ENCODE measurements around the gene DRAXIN. TPM values are rescaled to one million over a fixed set of nuclear protein-coding genes. Genes with fewer than 3 reads are reported as not detected.

Gene DRAXIN
- total RNA-seq, 2 donors from 2014 or later: 0.12 to 0.30 TPM

DNA sequence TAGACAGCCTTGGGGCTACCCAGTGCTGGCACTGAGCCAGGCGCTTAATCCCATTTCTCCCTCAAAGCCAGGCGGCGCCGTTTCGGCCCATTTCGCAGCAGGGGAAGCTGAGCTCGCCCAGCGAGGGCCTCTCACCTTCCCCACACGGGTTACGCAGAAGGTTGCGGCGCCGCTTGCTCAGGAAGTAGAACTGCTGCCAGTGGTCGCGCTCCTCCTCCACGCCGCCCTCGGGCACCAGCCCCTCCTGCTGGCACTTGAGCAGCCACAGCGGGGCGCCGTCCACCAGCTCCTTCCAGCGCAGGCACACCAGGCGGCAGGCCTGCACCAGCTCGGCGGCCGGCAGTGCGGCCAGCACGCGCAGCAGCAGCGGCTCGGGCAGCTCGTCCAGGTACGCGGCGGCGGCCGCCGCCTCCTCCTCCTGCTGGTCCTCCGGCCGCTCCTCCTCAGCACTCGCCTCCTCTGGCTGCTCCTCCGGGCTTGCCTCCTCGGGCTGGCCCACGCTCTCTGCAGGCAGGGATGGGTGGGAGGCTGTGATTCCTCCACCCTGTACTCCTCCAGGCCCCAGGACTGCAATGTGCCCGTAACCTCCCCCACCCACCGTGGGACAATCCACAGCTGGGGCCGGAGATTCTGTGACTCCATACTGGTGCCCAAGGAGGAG is 41.0 kb upstream of the DRAXIN start:
- H3K27ac Mint-ChIP-seq: peak overlapping the region; percentile 56
- H3K9me3 Mint-ChIP-seq: no peaks in the 10 kb centered on the region
- ATAC-seq (replicated peaks in 1 of 2) (peak; percentile 81 to 82), DNase-seq (peak; percentile 88 to 92)
- H3K4me1 Mint-ChIP-seq (ENCODE audit: low read depth): peaks cover 19% of the 10 kb centered on the region
- peaks cover 6% of the 10 kb centered on the region for H3K27me3 Mint-ChIP-seq (ENCODE audit: low read depth)
- no peaks in the 10 kb centered on the region for H3K36me3 Mint-ChIP-seq (ENCODE audit: insufficient read depth in 2 of 2)
- peak overlapping the region; percentile 79 to 84 for H3K4me3 Mint-ChIP-seq

DNA sequence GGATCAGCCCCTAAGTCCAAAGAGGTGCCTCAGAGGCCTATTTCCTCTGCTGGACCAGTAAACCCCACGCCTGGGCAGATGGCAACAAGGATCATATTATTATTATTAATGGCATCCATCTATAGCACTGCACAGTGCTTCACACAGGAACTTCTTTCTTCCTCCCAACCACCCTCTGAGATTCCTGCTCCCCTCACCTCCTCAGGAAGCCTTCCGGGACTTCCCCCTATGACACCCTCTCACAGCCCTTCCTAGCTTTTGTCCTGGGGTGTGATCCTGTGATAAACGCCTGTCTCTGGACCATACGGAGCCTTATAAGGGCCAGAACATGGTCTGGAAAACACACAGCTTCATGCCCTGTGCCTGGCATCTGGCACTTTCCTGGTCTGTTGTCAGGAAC is 40.5 kb upstream of the DRAXIN start:
- H3K36me3 Mint-ChIP-seq (ENCODE audit: insufficient read depth in 2 of 2): no peaks in the 10 kb centered on the region
- ATAC-seq (replicated peaks in 1 of 2): no peak
- H3K9me3 Mint-ChIP-seq: no peaks in the 10 kb centered on the region
- H3K4me3 Mint-ChIP-seq: peak overlapping the region; percentile 79 to 84
- no peak for DNase-seq
- H3K4me1 Mint-ChIP-seq (ENCODE audit: low read depth): peaks cover 24% of the 10 kb centered on the region
- peaks cover 6% of the 10 kb centered on the region for H3K27me3 Mint-ChIP-seq (ENCODE audit: low read depth)
- H3K27ac Mint-ChIP-seq: peak overlapping the region; percentile 56

DNA sequence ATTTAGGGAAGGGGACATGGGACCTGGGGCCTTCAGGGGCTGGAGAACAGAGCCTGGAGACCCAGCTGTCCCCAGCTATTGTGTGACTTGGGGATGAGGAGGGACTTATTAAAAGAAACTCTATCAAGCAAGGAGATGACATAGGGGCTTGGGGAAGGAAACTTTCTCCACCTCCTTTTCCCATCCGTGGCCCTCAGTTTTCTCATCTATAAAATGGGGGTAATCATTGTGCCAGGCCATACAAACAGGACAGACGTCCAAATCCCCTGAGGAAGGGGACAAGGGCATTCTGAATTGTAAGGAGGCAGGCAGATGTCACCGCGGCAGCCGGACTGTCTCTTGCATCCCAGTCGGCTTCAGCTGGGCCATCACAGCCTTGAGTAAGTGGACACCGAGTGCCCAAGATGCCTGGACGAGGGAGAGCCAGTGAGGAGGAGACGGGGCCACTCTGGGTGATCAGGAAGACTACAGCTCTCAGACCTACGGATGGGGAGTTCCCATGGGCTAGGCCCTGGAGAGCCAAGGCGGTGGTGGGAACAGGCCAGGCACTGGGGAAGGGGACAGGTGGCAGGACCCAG is 39.2 kb upstream of the DRAXIN start:
- H3K36me3 Mint-ChIP-seq (ENCODE audit: insufficient read depth in 2 of 2): no peaks in the 10 kb centered on the region
- peak overlapping the region in 1 of 2 donors; percentile 17 for H3K4me3 Mint-ChIP-seq
- H3K4me1 Mint-ChIP-seq (ENCODE audit: low read depth): peaks cover 25% of the 10 kb centered on the region
- no peak overlapping the region for H3K27ac Mint-ChIP-seq
- DNase-seq (no peak), ATAC-seq (replicated peaks in 1 of 2) (no peak)
- H3K9me3 Mint-ChIP-seq: no peaks in the 10 kb centered on the region
- H3K27me3 Mint-ChIP-seq (ENCODE audit: low read depth): peaks cover 6% of the 10 kb centered on the region

DNA sequence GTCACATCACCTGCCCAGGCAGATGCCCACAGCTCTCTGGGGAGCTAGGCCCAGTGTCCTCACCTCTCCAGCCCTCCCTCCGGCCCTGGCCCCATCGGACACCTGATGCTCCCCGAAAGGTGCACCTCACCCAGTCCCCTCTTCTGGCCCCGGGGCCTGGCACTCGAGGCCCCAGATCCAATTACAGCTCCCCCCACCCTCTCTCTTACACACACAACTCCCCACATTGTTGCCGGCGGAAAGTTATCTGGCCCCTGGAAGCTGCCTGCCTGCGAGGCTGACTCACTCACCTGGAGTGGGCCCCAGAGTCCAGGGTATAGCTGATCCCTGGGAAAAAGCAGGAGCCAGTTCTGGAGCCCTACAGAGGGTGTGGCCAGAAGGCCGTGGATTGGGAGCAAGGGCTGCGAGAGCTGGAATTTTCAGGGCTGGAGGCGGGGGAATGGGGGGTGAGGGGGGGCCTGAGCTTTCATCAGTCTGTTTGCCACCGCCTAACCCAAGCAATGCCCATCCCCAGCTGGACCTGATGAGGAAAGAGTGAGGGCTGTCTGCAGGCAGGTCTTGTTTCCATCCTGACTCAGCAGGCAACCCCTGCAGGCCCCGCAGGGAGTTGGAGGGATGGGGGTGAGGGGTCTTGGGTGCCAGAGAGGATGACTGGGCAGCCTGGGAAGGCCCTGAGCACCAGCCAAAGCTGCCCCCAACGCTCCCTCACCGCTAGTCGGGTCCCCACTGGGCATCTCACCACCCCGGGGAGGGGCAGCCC is 38.2 kb upstream of the DRAXIN start:
- Mint-ChIP-seq H3K4me3 (peak overlapping the region; percentile 60 to 77), H3K36me3 (ENCODE audit: insufficient read depth in 2 of 2) (peaks cover 0 to 1% of the 10 kb centered on the region in 2 donors), H3K4me1 (ENCODE audit: low read depth) (peaks cover 25% of the 10 kb centered on the region), H3K27me3 (ENCODE audit: low read depth) (peaks cover 6% of the 10 kb centered on the region), H3K27ac (no peak overlapping the region), H3K9me3 (no peaks in the 10 kb centered on the region)
- DNase-seq (no peak), ATAC-seq (replicated peaks in 1 of 2) (no peak)

DNA sequence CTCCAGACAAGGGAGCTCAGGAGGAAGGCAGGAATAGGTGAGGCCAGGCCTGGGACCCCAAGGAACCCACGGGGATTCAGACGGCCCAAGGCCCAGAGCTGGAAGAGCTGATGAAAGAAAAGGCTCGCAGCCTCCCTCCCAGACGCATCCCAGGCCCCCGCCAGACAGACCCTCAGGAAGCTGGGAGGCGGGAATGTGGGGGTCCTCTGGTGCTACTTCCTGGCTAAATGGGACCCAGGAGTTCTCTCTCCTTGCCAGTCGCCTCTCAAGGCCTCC is 37.7 kb upstream of the DRAXIN start:
- Mint-ChIP-seq H3K9me3 (no peaks in the 10 kb centered on the region), H3K4me3 (peak overlapping the region; percentile 60 to 77), H3K27ac (no peak overlapping the region), H3K4me1 (ENCODE audit: low read depth) (peaks cover 25% of the 10 kb centered on the region), H3K36me3 (ENCODE audit: insufficient read depth in 2 of 2) (peaks cover 0 to 1% of the 10 kb centered on the region in 2 donors), H3K27me3 (ENCODE audit: low read depth) (peaks cover 6% of the 10 kb centered on the region)
- DNase-seq (no peak), ATAC-seq (replicated peaks in 1 of 2) (no peak)

DNA sequence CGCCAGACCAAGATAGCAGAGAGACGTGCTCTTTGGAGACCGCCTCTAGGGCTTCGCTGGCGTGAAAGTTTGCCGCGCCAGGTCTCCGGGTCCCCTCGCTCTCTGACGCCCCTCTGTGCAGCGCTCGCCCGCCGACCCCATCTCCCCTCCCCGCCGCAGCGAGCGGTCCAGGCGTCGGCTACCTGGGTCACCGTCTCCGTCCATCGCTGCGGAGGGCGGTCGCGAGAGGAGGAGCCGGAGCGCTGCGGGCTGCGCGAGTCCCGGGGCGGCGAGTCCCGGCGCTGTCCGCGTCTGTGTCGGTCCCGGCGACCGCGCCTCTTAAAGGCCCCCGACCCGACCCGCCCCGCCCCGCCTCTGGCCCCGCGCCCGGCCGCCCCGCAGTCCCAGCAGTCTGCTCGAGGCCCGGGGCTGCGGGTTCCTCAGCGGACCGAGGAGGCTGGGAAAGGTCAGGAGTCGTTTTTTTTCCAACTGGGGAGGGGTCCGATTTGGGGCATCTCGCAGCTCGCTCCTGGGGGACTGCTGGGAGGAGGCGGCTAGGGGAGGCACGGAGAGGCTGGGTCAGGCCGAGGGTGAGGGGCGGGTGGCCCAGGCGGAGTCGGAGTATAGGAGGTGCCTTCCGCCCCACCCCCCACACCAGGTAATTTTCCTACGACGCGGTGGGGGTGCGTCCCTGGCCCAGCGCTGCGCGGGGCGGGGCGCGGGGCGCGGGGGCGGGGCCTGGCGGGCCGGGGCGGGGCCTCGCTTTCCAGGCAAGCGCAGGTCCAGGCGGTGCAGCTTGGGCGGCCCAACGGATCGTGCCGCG is 37.2 kb upstream of the DRAXIN start, which contains the start of the genes FBXO2 and FBXO44:
Gene FBXO2, minus strand, starts transcription at position 293 of the 802 bp plus-strand sequence. Its CDS starts 89 bp downstream, at position 204.
Gene FBXO44, plus strand, starts transcription at position 741 of the 802 bp plus-strand sequence. CDS start 959 bp downstream, outside the sequence.
- peak within 1 kb of the TSS; percentile 77 to 80 for H3K4me3 Mint-ChIP-seq
- H3K36me3 Mint-ChIP-seq (ENCODE audit: insufficient read depth in 2 of 2): peaks cover 0 to 1% of the 10 kb centered on the region in 2 donors
- peaks cover 6% of the 10 kb centered on the region for H3K27me3 Mint-ChIP-seq (ENCODE audit: low read depth)
- H3K4me1 Mint-ChIP-seq (ENCODE audit: low read depth): peaks cover 25% of the 10 kb centered on the region
- no peak within 1 kb of the TSS for H3K27ac Mint-ChIP-seq
- peak; percentile 60 to 73 for DNase-seq
- H3K9me3 Mint-ChIP-seq: no peaks in the 10 kb centered on the region
- ATAC-seq (replicated peaks in 1 of 2): peak; percentile 78 to 84

DNA sequence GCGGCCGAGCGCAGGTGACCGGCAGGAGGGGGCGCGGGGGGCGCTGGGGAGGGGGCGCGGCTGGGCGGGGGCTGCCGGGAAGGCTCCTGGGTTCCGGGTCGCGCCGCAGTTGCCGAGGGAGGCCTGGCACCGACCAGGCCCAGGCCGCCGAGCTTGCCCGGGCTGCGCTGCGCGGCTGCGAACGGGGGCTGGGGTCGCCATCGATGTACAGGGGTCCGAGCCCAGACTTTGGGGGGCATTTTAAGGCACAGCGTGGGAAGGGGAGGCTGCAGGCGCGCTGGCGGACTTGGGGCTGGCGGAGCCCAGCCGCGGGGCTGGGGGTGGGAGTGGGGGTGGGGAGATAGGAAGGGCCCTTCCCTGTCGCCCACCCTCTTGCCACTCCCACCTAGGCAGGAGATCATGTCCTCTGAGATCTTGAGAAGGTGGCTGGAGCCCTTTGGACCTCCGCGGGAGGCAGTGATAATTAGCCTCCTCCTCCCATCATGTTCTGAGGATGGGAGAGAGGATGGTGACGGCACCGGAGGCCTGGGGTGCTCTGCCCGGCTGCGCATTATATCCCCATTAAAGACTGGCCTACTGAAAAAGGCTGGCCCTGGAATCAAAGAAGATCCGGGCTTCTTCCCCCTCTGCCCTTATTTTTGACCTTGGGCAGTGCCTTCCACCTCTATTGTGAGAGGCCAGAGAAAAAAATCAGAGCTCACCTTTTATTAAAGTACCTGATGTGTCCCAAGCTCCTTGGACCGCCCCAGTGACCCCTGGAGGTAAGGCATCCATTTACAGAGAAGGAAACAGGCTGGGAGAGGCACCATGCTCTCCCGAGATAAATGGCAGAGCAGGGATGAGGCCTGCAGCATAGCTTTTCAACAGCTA is 36.3 kb upstream of the DRAXIN start:
- Mint-ChIP-seq H3K27ac (no peak overlapping the region), H3K4me3 (peak overlapping the region; percentile 77 to 80), H3K4me1 (ENCODE audit: low read depth) (peaks cover 18% of the 10 kb centered on the region), H3K9me3 (no peaks in the 10 kb centered on the region), H3K27me3 (ENCODE audit: low read depth) (peaks cover 6% of the 10 kb centered on the region), H3K36me3 (ENCODE audit: insufficient read depth in 2 of 2) (peaks cover 0 to 2% of the 10 kb centered on the region in 2 donors)
- ATAC-seq (replicated peaks in 1 of 2) (peak; percentile 22 to 23), DNase-seq (no peak)

DNA sequence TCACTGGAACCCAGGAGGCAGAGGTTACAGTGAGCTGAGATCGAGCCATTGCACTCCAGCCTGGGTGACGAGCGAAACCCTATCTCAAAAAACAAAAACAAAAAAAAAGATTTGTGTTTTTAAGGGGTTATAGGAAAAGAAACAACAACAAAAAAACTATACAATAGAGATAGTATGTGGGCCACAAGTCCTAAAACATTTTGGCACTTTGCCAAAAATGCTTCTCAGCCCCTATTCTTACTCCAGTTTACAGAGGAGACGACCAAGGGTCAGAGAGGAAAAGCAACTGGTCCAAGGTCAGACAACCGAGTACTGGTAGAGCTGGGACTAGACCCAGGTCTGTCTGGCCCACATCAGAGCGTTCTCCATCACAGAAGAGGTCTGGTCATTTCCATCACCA is 33.9 kb upstream of the DRAXIN start:
- ATAC-seq (replicated peaks in 1 of 2) (no peak), DNase-seq (no peak)
- H3K4me3 Mint-ChIP-seq: no peak overlapping the region
- no peaks in the 10 kb centered on the region for H3K9me3 Mint-ChIP-seq
- no peak overlapping the region for H3K27ac Mint-ChIP-seq
- peaks cover 8% of the 10 kb centered on the region for H3K4me1 Mint-ChIP-seq (ENCODE audit: low read depth)
- H3K36me3 Mint-ChIP-seq (ENCODE audit: insufficient read depth in 2 of 2): peaks cover 0 to 2% of the 10 kb centered on the region in 2 donors
- no peaks in the 10 kb centered on the region for H3K27me3 Mint-ChIP-seq (ENCODE audit: low read depth)

DNA sequence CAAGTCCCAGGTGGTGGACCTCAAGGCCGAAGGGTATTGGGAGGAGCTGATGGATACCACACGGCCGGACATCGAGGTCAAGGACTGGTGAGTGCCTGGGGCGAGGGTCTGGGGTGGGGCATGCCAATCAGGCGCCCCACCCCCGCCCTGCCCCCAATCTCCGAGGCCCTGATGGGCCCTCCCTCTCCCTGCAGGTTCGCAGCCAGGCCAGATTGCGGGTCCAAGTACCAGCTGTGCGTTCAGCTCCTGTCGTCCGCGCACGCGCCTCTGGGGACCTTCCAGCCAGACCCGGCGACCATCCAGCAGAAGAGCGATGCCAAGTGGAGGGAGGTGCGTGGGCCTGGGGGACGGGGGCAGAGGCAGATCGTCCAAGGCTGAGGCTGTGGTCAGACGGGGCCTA is 33.0 kb upstream of the DRAXIN start:
- Mint-ChIP-seq H3K4me1 (ENCODE audit: low read depth) (peaks cover 9% of the 10 kb centered on the region), H3K9me3 (no peaks in the 10 kb centered on the region), H3K36me3 (ENCODE audit: insufficient read depth in 2 of 2) (peaks cover 0 to 2% of the 10 kb centered on the region in 2 donors), H3K27ac (no peak overlapping the region), H3K27me3 (ENCODE audit: low read depth) (no peaks in the 10 kb centered on the region), H3K4me3 (no peak overlapping the region)
- ATAC-seq (replicated peaks in 1 of 2): no peak
- DNase-seq: no peak

DNA sequence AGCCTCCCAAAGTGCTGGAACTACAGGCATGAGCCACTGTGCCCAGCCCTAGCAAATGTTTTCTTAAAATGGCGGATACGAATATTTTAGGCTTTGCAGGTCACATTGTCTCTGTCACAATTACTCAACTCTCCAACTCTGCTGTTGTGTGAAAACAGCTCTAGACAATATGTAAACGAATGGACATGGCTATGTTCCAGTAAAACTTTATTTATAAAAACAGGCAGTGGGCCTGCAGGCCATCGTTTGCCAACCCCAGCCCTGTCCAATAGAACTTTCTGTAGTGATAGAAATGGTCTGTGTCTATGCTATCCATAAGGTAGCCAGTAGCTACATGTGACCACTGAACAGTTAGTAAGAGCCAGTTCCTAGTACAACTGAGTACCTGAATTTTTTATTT is 31.8 kb upstream of the DRAXIN start:
- Mint-ChIP-seq H3K9me3 (no peaks in the 10 kb centered on the region), H3K4me1 (ENCODE audit: low read depth) (peaks cover 12% of the 10 kb centered on the region), H3K27me3 (ENCODE audit: low read depth) (no peaks in the 10 kb centered on the region), H3K36me3 (ENCODE audit: insufficient read depth in 2 of 2) (peaks cover 0 to 2% of the 10 kb centered on the region in 2 donors), H3K4me3 (no peak overlapping the region), H3K27ac (no peak overlapping the region)
- no peak for ATAC-seq (replicated peaks in 1 of 2)
- DNase-seq: no peak

DNA sequence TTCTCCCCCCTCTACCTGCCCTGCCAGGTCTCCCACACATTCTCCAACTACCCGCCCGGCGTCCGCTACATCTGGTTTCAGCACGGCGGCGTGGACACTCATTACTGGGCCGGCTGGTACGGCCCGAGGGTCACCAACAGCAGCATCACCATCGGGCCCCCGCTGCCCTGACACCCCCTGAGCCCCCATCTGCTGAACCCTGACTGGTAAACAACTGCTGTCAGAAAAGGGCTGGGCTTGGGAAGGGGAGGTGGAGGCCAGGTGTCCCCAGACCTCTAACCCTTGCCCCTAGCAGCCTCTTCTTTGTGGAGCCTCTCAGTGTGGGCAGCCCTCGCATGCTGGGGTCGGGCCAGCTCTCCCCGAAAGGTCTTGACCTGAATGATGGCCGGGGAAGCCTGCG is 30.4 kb upstream of the DRAXIN start:
- DNase-seq: no peak
- H3K27ac Mint-ChIP-seq: no peak overlapping the region
- H3K4me3 Mint-ChIP-seq: no peak overlapping the region
- no peaks in the 10 kb centered on the region for H3K27me3 Mint-ChIP-seq (ENCODE audit: low read depth)
- no peak for ATAC-seq (replicated peaks in 1 of 2)
- H3K9me3 Mint-ChIP-seq: no peaks in the 10 kb centered on the region
- peaks cover 0 to 2% of the 10 kb centered on the region in 2 donors for H3K36me3 Mint-ChIP-seq (ENCODE audit: insufficient read depth in 2 of 2)
- peaks cover 4% of the 10 kb centered on the region for H3K4me1 Mint-ChIP-seq (ENCODE audit: low read depth)

Measured in activated T-cell treated with anti-CD3 and anti-CD28 coated beads, Interleukin-2, amount 50 U/mL, for 72 hours (primary cell).